GOT3 (cell line): ENCODE measurements around the gene TMEM144.
"Not testable (repeated sequence)": the region's sequence is repeated elsewhere in the genome, so short reads cannot be mapped to it uniquely, and the experiment has no call there.

Experiments
- DNase-seq: peaks from one replicate; lab custom pipeline; 2025; ENCODE audit warnings: mixed read lengths; lab: John Stamatoyannopoulos, UW

TMEM144 gene

DNA sequence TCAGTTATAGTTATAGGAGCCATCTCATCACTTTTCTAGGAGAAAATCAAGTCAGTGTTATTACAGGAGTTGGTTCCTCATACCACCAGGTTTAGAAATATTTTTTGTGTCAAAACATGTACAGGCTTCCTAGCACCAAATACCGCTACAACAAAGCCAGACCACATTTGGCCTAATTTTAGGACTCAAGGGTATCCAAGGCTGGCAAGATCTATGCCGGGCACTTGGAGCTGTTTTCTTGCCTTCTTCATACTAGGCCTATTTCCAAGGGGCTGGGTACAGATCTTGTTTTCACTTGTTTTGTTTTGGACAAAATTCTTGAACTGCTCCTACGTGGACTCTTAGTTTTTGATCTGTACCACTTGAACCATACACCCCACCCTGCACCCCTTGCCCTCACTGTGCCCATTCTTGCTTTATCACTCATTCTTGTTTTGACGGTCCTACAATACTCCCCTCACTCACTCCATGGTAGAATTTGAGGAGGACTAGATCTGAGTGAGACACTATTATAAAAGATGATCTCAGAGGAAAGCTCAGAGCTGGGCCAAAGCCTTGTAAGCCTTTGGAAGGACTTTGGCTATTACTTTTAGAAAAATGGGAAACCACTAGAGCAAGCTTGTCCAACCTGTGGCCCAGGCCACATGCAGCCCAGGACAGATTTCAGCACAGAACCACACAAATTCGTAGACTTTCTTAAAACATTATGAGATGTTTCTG, 17.7 kb upstream of the TMEM144 start:
- DNase-seq, result no peak

DNA sequence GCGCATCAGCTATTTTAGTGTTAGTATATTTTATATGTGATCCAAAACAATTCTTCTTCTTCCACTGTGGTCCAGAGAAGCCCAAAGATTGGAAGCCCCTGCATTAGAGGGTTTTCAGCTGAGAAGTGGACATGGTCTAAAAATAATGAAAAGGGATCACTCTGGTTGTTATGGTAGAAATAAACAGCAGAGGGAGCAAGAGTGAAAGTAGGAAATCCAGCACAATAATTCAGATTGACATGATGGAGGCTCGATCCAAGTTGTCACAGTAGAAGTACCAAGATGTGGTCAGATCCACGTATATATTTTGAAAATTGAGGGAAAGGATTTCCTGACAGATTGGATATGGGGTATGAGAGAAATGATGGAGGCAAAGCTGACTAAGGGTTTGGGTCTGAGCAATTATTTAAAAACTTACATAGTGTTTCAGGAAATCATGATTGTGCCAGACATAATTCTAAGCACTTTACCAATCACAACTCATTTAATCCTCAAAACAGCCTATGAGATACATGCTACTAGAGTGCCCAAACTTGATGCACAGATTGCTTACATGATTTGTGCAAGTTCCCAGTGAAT, 17.0 kb upstream of the TMEM144 start:
- DNase-seq, result no peak

DNA sequence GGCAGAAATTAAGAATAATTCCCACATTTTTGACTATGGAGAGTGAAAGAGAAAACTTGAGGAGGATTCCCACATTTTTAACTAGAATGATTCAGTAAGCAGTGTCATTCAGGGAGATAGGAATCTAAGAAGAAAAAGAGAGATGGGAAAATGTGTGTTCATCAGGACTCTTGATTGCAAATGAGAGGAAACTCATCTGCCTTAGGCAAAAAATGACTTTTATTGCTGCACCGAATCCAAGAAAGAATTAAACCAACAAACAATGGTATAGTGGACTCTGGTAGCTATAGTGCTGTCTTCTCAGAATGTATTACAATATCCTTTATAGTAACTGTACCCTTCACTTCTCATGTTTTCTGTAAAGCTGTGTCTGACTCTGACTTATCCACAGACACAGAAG, 15.0 kb upstream of the TMEM144 start:
- no peak for DNase-seq

DNA sequence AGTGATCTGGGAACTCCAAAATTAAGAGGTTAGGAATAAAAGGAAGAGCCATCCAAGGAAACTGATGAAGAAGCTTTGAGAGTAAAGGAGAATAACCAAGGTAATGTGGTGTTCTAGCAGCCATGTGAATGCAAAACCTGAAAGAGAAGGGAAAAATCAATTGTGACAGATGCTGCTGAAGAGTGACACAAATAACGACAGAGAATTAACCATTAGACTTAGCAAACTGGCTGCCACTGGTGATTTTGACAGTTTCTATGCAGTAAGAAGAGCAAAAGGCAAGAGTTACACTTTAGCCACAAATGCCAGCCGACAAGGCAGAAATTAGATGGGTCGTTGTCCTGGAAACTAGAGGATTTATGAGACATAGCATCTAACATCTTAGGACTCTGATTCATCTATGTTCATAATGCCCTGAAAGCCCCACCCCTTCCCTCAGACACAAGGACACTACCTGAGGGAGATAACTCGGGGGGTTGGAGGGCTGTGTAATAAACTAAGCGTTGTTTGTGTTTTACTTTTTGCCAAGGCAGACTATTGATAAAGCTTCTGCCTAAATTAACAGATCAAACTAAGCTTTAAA, 13.0 kb upstream of the TMEM144 start:
- no peak for DNase-seq

DNA sequence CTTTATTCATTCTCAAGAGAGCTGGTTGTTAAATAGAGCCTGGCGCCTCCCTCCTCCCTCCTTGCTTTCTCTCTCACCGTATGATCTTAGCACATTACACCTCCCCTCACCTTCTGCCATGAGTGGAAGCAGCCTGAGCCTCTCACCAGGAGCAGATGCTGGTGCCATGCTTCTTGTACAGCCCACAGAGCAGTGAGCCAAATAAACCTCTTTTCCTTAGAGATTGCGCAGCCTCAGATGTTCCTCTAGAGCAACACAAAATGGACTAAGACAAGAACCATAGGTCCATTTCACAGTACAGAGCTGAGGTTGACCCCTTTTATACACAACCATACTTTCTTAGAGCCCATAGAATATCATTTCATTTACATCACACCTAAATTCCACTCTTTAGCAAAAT, 10.1 kb upstream of the TMEM144 start:
- no peak for DNase-seq

DNA sequence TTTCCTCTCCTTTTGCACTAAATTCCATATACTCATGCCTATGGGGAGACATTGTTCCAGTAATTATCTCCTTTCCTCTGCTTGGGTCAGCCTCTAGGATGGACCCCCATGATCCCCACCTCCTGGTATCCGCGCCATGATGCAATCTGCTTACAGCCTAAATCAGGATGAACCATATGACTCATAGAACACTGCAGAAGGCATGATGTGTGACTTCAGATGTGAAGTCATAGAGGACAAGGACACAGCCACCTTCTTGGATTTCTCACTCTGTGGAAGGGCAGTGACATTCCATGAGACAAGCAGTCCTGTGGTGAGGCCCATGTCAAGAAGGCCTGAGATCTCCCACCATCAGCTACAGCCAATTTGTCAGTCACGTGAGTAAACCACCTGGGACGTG, 9.0 kb upstream of the TMEM144 start:
- DNase-seq, result no peak

DNA sequence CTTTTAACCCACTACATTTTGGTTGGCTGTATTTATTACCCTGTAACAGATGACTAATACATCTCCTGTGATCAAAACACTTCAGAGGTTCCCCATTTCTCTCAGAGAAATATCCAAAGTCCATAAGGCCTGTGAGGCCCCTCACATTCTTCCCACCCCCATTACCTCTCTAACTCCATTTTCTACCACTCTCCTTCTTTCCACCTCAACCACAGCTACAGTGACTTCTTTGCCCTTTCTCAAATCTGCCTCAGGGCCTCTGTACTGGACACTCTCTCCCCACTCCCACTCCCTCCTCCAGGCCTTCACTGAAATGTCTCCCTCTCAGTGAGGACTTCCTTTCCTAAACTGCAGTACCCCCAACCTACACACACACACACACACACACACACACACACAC, 8.4 kb upstream of the TMEM144 start:
- no peak for DNase-seq

DNA sequence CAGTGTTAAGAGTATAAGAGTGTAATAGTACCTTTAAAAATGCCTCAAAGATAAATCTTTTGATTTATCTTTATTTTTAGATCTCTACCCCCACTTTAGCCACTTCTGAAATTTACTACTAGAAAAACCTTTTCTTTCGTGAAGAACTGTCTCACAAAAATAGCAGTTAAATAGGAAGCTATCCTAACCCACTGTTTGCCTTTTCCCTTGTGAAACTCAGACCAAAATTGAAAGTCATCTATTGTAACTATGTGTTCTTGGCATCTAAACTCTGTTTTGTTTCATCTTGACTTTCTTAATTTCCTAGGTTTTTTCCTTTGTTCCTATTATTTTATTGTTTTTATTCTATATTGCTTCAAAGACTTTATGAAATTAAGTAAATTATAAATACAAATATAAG, 7.8 kb upstream of the TMEM144 start:
- no peak for DNase-seq

DNA sequence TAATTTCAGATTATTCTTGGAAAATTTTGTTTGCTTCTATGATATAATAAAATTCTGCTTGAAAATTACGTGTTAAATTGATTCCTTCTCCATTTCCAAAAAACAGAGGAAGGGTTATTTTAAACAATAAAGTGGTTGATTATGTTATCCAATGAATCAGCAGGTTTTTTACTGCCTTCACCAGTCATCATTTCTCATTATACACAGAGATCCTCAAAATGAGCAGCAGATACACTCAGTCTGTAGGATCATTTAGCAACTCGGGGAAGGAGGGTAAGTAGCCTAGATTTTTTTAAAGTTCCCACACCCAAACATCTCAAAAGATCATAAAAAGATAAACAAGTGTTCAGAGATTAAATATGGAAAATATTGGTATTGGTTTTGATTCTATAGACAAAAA, 6.8 kb upstream of the TMEM144 start:
- DNase-seq, result no peak

DNA sequence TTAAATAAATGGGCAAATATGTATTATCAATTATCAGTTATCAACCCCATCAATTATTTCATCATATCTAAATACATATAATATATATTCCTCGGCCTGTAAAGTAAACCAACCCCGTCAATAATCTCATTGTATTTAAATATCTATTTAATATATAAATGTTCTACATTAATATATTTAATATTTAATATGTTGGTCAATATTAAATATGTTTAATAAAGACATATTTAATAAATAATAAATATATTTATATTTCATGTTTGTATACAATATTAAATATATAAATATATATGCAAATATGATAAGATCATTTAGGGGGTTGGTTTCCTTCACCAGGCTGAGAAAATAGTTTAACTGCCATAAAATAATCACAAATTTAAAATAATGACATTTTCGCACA, 6.4 kb upstream of the TMEM144 start:
- no peak for DNase-seq

DNA sequence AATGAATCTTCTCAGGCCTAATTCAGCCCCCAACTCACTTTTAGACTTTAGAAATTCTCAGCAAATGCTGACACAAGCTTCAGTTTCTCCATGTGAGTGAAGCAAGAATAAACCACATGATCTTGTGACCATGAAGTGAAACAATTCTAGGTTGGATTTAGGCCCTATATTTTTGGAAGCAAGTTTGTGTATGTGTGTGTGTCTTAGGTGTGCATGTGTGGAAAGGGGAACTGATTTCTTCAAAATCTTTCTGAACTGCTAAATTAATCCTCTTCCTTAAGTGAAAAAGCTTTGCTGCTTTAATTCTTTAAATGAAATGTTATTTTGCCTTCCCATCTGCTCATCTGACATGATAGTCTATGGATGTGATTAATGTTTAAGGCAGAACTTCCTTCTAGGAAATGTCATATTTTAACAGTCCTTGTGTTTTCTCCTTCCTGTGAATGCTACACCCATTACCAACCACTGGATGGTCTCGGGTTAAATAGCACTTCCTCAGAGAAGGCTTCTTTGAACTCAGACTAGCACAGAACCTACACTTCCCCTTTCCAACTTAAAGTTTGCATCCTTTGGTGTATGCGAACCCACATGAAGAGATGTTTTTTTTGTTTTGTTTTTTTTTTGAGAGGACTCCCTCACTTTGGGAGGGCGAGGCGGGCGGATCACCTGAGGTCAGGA, 1.2 kb upstream of the TMEM144 start:
- no peak for DNase-seq

DNA sequence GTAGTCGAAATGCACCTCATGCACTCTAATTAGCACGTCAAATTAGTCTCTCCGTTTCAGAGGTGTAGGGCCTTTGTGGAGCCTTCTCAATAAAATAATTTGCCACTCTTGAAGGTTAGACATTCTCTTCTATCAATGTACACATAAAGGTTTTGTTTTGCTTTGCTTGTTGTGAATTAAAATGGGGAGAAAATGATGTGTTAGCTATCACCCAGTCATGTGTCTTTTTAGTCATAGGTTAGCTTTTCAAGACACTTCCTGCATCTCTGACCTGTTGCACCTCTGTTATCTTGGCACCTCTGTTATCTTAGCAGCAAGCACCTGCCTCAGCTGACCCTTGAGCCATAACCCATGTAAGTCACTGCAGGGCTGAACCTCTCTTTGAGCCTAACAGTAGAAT, 936 bp downstream of the TMEM144 start:
- no peak for DNase-seq

DNA sequence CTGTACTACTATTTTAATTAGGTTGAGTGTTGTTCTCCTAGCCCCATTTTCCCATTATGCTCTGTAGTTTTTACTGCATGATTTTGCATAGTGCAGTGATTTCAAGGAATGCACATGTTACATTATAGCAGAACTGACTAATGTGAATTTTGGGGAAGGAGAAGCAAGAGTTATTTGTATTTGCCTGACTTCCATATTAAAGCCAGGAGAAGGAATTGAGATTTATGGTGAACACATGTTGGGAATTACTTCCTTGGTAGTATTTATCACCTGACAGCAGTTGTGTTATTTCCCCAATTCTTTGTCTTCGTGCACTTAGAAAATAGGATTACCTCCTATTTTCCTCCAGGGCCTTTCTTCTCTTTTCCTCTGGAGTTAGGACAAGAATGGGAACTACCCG, 3.2 kb downstream of the TMEM144 start:
- no peak for DNase-seq

DNA sequence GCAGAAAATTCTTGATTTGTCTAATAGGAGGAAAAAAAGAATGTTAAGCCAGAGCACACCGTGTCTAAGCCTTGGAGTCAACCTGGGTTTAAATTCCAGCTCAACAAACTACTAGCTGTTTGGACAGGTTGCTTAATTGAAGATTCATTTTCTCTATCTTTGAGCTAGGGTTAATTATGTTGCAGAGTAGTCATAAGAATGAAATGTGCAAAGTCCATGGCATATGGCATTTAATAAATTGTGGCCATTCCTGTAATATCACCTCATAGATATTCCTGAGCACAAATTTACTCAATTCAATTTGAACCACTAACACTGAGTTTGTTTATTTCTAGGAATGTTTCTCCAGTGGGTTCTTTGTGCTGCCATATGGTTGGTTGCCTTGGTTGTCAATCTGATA, 4.6 kb downstream of the TMEM144 start:
- DNase-seq, result no peak

DNA sequence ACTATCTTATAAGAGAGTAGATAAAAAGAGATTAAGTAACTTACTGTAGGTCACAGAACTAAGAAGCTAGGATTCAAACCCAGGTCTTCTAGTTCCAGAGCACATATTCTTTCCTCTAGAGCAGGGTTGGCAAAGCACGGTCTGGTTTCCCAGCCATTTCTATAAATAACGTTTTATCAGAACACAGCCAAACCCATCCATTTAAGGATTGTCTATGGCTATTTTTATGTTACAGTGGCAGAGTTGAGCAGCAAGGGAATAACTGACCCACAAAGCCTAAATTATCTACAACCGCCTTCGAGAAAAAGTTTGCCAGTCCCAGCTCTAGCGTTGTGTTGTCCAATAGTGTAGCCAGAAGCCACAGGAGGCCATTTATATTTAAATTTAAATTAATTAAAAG, 7.5 kb downstream of the TMEM144 start:
- DNase-seq, result no peak

DNA sequence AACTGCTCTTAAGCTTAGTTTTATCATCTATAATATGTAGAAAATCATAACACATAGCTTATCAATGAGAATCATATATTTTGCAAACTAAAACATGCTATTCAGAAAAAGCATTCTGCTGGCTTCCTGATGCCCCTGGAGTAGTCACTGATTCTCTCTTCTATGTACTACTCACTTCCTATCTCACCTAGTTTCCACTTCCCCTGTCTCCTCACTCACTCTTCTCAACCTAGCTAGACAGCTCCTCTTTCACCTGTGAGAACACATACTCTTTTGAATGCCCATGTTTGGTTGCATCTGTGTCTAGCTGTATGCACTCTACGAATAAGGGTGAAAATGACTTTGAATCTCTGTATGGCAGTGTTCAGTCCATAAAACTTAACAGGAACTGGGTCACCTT, 9.3 kb downstream of the TMEM144 start:
- no peak for DNase-seq

DNA sequence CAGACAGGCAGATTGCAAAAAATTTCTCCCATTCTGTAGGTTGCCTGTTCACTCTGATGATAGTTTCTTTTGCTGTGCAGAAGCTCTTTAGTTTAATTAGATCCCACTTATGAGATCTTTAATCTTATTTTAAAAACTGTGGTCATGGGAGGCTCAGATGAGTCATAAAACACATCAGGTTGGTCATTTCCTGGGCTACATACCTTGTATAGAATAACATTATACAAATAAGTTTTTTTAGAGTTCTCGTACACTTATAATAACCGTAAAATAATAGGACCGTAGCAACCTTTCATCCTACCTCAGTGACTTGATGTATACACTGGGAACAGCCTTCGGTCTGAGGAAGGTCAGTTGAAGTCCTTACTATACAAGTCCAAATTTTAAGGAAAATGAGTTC, 14.0 kb downstream of the TMEM144 start:
- not testable (repeated sequence) for DNase-seq

DNA sequence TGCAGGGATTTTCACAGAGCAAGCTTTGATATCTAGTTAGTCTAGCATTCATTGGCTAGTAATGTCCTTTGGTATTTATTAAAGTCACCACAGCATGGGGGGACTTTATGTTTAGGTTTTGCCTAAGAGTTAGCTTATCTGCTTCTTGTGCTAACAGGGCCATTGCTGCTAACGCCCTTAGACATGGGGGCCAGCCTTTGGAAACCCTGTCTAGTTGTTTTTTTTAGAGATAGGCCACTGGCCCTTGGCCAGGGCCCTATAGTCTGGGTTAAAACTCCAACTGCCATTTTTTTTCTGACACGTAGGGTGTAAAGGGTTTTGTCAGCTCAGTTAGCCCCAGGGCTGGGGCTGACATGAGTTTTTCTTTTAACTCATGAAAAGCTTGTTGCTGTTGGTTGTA, 14.7 kb downstream of the TMEM144 start:
- not testable (repeated sequence) for DNase-seq

DNA sequence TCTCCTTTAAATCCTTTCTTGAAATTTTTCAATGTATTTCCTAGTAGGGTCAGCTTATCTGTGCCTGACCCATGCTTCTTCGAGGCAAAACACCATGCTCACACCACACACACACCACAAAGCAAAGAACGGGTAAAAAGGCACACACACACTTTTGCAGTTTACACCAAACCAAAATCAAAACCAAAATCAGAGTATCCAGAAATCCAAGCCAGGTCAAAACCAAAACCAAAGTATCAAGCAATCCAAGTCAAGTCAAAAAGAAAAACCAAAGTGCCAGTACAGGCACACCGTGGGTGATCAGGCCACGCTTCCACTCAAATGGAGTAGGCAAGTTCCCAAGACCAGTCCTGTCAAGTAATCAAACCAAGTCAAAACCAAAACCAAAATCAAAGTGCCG, 17.6 kb downstream of the TMEM144 start:
- not testable (repeated sequence) for DNase-seq

DNA sequence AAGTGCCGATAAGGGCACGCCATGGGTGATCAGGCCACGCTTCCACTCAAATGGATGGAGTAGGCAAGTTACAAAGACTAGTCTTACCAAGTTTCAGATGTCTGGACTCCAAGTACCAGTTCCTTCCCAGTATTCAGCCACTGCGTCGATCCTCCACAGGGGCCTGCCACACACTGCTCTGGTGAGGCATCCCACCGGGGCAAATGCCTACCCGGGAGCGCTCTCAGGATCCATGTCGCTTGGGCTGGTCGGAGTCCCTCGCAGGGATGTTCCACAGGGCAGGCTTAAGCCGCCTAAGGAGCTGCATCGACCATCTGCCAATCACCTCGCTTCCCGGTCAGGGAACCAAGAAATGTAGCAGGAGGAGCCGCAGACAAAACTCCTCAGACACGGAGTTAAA, 18.1 kb downstream of the TMEM144 start:
- not testable (repeated sequence) for DNase-seq

DNA sequence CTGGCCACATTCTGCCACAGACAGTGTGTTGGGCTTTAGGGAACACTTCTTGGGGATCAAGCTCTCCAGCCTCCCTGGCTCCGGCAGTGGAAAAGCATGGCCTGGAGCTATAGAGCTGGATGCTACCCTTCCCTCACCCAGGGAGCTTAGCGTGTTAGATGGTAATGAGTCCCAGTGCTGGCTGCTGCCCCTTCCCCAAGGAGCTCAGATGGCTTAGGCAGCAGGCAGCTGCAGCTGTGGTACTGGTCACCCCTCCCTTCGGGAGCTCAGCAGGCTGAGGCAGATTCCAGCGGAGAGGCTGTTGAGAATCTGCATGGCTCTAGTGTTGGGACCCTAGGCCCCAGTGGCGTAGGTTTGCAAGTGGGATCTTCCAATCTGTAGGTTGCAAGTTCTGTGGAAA, 19.5 kb downstream of the TMEM144 start:
- DNase-seq, result no peak

DNA sequence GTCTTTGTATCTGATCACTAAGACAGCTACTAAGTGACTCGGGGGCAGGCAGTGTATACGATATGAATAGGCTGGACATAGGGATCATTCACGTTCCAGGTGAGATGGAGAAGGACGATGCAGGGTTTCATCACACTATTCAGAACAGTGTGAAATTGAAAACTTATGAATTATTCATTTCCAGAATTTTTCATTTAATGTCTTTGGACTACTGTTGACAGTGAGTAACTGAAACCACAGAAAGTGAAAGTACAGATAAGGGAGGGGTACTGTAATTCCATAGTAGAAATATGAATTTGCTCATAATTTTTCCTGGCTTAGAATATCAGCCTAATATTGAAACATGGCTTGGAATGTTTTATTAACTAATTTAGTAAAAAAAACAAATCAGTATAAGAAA, 24.4 kb downstream of the TMEM144 start:
- DNase-seq, result no peak

DNA sequence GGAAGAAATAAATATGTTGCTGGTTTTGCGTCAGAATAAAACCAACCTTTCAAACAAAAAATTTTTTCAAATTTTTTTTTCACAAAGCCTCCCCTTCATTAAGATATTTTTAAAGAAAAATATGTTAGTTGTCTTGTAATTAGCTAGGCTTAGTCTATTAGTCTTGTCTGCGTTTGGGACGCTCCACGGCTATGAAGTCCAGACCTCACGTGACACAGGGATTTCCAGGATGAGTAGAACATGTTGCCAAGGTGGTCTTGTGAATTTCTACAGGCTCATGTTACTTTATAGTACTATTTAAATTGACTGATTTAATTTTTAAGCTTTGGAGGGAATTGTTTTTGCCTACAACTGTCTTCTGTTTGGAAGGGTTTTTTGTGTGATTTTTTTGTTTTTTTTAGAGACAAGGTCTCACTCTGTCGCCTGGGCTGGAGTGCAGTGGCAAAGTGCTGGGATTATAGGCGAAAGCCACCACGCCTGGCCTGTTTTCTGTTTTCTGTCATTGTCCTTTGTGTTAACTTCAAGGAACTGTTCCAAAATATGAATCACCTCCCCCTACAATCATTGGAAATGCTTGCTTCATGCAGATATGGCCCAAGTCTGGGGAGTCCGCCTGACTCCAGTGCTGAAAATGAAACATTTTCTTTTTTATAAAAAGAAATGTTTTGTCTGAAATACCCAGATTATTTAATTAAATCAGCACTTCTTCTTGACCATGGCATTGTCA, 26.2 kb downstream of the TMEM144 start:
- DNase-seq, result no peak
